HUES48 (cell line): ENCODE results near the gene LPIN3.

ENCODE experiments used
- H3K27ac ChIP-seq: one replicate; pipeline ENCODE4 v1.7.0; 2013; ENCODE audit warnings: low read depth, low read length, inconsistent platforms
- H3K27me3 ChIP-seq: 2 replicates; pipeline ENCODE4 v1.6.1; 2013; ENCODE audit warnings: mild to moderate bottlenecking, low read length; ENCODE audit not compliant: control insufficient read depth, insufficient read depth
- H3K36me3 ChIP-seq: 2 replicates; pipeline ENCODE4 v1.6.1; 2013; ENCODE audit warnings: low read length; ENCODE audit not compliant: control insufficient read depth, insufficient read depth
- H3K4me1 ChIP-seq: 2 replicates; pipeline ENCODE4 v1.6.1; 2013; ENCODE audit warnings: mild to moderate bottlenecking, low read length; ENCODE audit not compliant: control insufficient read depth, insufficient read depth
- H3K4me3 ChIP-seq: 2 replicates; pipeline ENCODE4 v1.5.1; 2013; ENCODE audit warnings: mild to moderate bottlenecking, low read depth, low read length
- H3K9ac ChIP-seq: 2 replicates; pipeline ENCODE4 v1.6.1; 2013; ENCODE audit warnings: mild to moderate bottlenecking, low read depth, low read length, moderate library complexity
- H3K9me3 ChIP-seq: 2 replicates; pipeline ENCODE4 v1.6.1; 2013; ENCODE audit warnings: low read length; ENCODE audit not compliant: control insufficient read depth, insufficient read depth

Gene LPIN3

GRCh38 chr20:41352106-41352505, 11.5 kb downstream of the LPIN3 start:
- Histone ChIP-seq H3K36me3 (no peaks in the 10 kb centered on the region), H3K4me1 (no peaks in the 10 kb centered on the region), H3K9ac (no peak overlapping the region), H3K9me3 (no peaks in the 10 kb centered on the region), H3K27ac (no peak overlapping the region), H3K27me3 (no peaks in the 10 kb centered on the region), H3K4me3 (no peak overlapping the region)

- no peaks in the 10 kb centered on the region for H3K9me3 ChIP-seq
Measured at GRCh38 chr20:41352666-41353065, 12.0 kb downstream of the LPIN3 start.

GRCh38 chr20:41353530-41353929, 12.9 kb downstream of the LPIN3 start:
- no peak overlapping the region for H3K9ac ChIP-seq
- no peak overlapping the region for H3K4me3 ChIP-seq
- no peaks in the 10 kb centered on the region for H3K27me3 ChIP-seq
- no peaks in the 10 kb centered on the region for H3K36me3 ChIP-seq
- no peaks in the 10 kb centered on the region for H3K4me1 ChIP-seq
- no peak overlapping the region for H3K27ac ChIP-seq
- no peaks in the 10 kb centered on the region for H3K9me3 ChIP-seq

More at GRCh38 chr20:41352666-41353065, 12.0 kb downstream of the LPIN3 start:
- Histone ChIP-seq H3K27ac (no peak overlapping the region), H3K9ac (no peak overlapping the region), H3K4me1 (no peaks in the 10 kb centered on the region), H3K27me3 (no peaks in the 10 kb centered on the region), H3K36me3 (no peaks in the 10 kb centered on the region), H3K4me3 (no peak overlapping the region)

GRCh38 chr20:41355192-41355591, 14.6 kb downstream of the LPIN3 start:
- no peaks in the 10 kb centered on the region for H3K36me3 ChIP-seq
- no peak overlapping the region for H3K9ac ChIP-seq
- no peaks in the 10 kb centered on the region for H3K9me3 ChIP-seq
- H3K27ac ChIP-seq = no peak overlapping the region
- no peaks in the 10 kb centered on the region for H3K4me1 ChIP-seq
- H3K4me3 ChIP-seq = no peak overlapping the region
- H3K27me3 ChIP-seq = no peaks in the 10 kb centered on the region

- 0 out of 2 replicates have a peak, but pooled peaks cover 1% of the 10 kb centered on the region for H3K36me3 ChIP-seq
- H3K27me3 ChIP-seq = no peaks in the 10 kb centered on the region
- no peaks in the 10 kb centered on the region for H3K4me1 ChIP-seq
- no peak overlapping the region for H3K27ac ChIP-seq
- no peak overlapping the region for H3K9ac ChIP-seq
- no peaks in the 10 kb centered on the region for H3K9me3 ChIP-seq
- no peak overlapping the region for H3K4me3 ChIP-seq
Measured at GRCh38 chr20:41355598-41356203, 15.1 kb downstream of the LPIN3 start.

- H3K27me3 ChIP-seq = no peaks in the 10 kb centered on the region
- H3K9me3 ChIP-seq = no peaks in the 10 kb centered on the region
- 0 out of 2 replicates have a peak, but pooled peaks cover 3% of the 10 kb centered on the region for H3K36me3 ChIP-seq
- H3K9ac ChIP-seq = no peak overlapping the region
- no peaks in the 10 kb centered on the region for H3K4me1 ChIP-seq
- no peak overlapping the region for H3K27ac ChIP-seq
- no peak overlapping the region for H3K4me3 ChIP-seq
Measured at GRCh38 chr20:41356951-41357350, 16.3 kb downstream of the LPIN3 start.

GRCh38 chr20:41357424-41358163, 17.0 kb downstream of the LPIN3 start:
- Histone ChIP-seq H3K27ac (no peak overlapping the region), H3K36me3 (0 out of 2 replicates have a peak, but pooled peaks cover 3% of the 10 kb centered on the region), H3K27me3 (no peaks in the 10 kb centered on the region), H3K9ac (no peak overlapping the region), H3K4me1 (no peaks in the 10 kb centered on the region), H3K9me3 (no peaks in the 10 kb centered on the region), H3K4me3 (no peak overlapping the region)

- Histone ChIP-seq H3K4me1 (no peaks in the 10 kb centered on the region), H3K27ac (no peak overlapping the region), H3K4me3 (no peak overlapping the region), H3K9me3 (no peaks in the 10 kb centered on the region), H3K36me3 (0 out of 2 replicates have a peak, but pooled peaks cover 3% of the 10 kb centered on the region), H3K9ac (no peak overlapping the region), H3K27me3 (no peaks in the 10 kb centered on the region)
Measured at GRCh38 chr20:41358230-41358629, 17.6 kb downstream of the LPIN3 start.

GRCh38 chr20:41358717-41359116, 18.1 kb downstream of the LPIN3 start:
- 0 out of 2 replicates have a peak, but pooled peaks cover 3% of the 10 kb centered on the region for H3K36me3 ChIP-seq
- H3K27me3 ChIP-seq = no peaks in the 10 kb centered on the region

GRCh38 chr20:41359541-41360011, 19.0 kb downstream of the LPIN3 start:
- Histone ChIP-seq H3K9ac (no peak overlapping the region), H3K4me1 (no peaks in the 10 kb centered on the region), H3K36me3 (0 out of 2 replicates have a peak, but pooled peaks cover 3% of the 10 kb centered on the region), H3K9me3 (no peaks in the 10 kb centered on the region), H3K4me3 (no peak overlapping the region), H3K27me3 (peaks cover 6% of the 10 kb centered on the region), H3K27ac (no peak overlapping the region)

More at GRCh38 chr20:41358717-41359116, 18.1 kb downstream of the LPIN3 start:
- Histone ChIP-seq H3K9me3 (no peaks in the 10 kb centered on the region), H3K4me3 (no peak overlapping the region), H3K4me1 (no peaks in the 10 kb centered on the region), H3K27ac (no peak overlapping the region), H3K9ac (no peak overlapping the region)
